Activated CD4-positive, alpha-beta T cell treated with anti-CD3 and anti-CD28 coated beads, Interleukin-2, amount 10 ng/mL, durations not matched to agents 7 days and 5 days (primary cell): ENCODE data around the gene SATL1. TPM values are rescaled to one million over a fixed set of nuclear protein-coding genes. Genes with fewer than 3 reads are reported as not detected.
A peak's percentile ranks its signal among the peaks of the same experiment; 100 is the strongest.
"Not testable (repeated sequence)": the region's sequence is repeated elsewhere in the genome, so short reads cannot be mapped to it uniquely, and the experiment has no call there.

ENCODE experiments used
- CTCF ChIA-PET: fragments of 350-600 bp; sonication (Branson Sonifier 250); formaldehyde crosslinking; loops from one replicate; lab custom pipeline; 2021; ENCODE audit warnings: antibody characterized with exemption; lab: Charles Lee
- POLR2A ChIA-PET: fragments of 350-600 bp; sonication (Branson Sonifier 250); formaldehyde crosslinking; loops from one replicate; lab custom pipeline; 2021; ENCODE audit warnings: antibody characterized with exemption; lab: Charles Lee
- DNase-seq: peaks from one replicate; pipeline ENCODE4 v3.0.0-alpha.2; 2020
- H3K27ac Mint-ChIP-seq: one replicate; pipeline ENCODE4 v1.8.0; 2021; ENCODE audit warnings: mild to moderate bottlenecking, moderate library complexity, mixed read lengths
- H3K27me3 Mint-ChIP-seq: one replicate; pipeline ENCODE4 v1.8.0; 2021; ENCODE audit warnings: mixed read lengths
- H3K36me3 Mint-ChIP-seq: one replicate; pipeline ENCODE4 v1.8.0; 2021; ENCODE audit warnings: low read depth, mixed read lengths
- H3K4me1 Mint-ChIP-seq: one replicate; pipeline ENCODE4 v1.8.0; 2021; ENCODE audit warnings: mixed read lengths
- H3K4me3 Mint-ChIP-seq: one replicate; pipeline ENCODE4 v1.8.0; 2021; ENCODE audit warnings: mild to moderate bottlenecking, moderate library complexity, mixed read lengths
- H3K9me3 Mint-ChIP-seq: one replicate; pipeline ENCODE4 v1.8.0; 2021; ENCODE audit warnings: mixed read lengths
- total RNA-seq, 2 experiments: library from RNA; stranded (reverse); gene quantifications; one replicate each; pipeline ENCODE4 v1.2.3, GENCODE V29; 2021

Gene SATL1
- total RNA-seq = not detected

DNA sequence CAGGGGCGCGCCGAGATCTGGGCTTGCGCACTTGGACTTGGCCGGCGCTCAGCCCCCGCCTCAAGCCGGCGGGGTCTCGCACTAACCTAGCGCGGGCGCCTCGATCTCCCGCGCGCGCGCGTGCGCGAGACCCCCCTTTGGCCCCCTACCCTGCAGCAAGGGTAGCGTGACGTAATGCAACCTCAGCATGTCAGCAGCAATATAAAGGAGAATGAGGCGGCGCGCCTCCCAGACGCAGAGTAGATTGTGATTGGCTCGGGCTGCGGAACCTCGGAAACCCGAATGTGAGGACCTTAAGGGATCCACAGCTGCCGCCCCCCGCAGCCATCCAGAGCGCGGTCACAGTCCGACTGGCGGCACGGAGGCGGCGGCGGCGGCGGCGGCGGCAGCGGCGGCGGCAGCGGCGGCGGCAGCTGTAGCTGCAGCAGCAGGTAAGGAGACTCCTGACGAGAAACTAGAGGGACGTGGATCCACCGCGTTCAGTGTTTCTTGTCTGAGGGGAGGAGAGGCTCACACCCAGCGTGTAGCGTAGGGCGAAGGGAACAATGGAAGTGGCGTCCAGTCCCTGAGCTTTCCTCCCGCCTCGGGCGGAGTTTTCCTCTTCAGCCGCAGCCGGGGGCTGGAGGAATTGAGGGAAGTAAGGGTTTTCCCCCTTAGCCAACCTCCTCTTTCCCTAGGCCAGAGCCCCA is at the start of gene SATL1, which contains the start of gene ZNF711:
Gene SATL1, minus strand, starts transcription at position 19 of the 689 bp plus-strand sequence. CDS start 134,811 bp downstream, outside the sequence.
Gene ZNF711, plus strand, starts transcription at position 231 of the 689 bp plus-strand sequence. CDS start 3,582 bp downstream, outside the sequence.
- CTCF ChIA-PET = interaction anchor here (1.0 kb wide), 1 partner anchor 66 kb away, joined by 3 read pairs; no protein-coding TSS in a partner anchor

GRCh38 chrX:85288992-85289723 is 45.6 kb upstream of the SATL1 start:
- no peak overlapping the region for H3K4me3 Mint-ChIP-seq
- H3K36me3 Mint-ChIP-seq = no peaks in the 10 kb centered on the region
- H3K27me3 Mint-ChIP-seq = no peaks in the 10 kb centered on the region
- H3K4me1 Mint-ChIP-seq = no peaks in the 10 kb centered on the region
- POLR2A ChIA-PET = no interaction called here
- CTCF ChIA-PET = no interaction called here
- H3K27ac Mint-ChIP-seq = no peak overlapping the region
- no peak for DNase-seq
- no peaks in the 10 kb centered on the region for H3K9me3 Mint-ChIP-seq

More for the DNA sequence above, at the start of gene SATL1, which contains the start of gene ZNF711:
- peaks cover 14% of the 10 kb centered on the region for H3K4me1 Mint-ChIP-seq
- peak; percentile 6 for DNase-seq
- peaks cover 19% of the 10 kb centered on the region for H3K27me3 Mint-ChIP-seq
- H3K27ac Mint-ChIP-seq = peak within 1 kb of the TSS; percentile 71
- H3K9me3 Mint-ChIP-seq = no peaks in the 10 kb centered on the region
- no peaks in the 10 kb centered on the region for H3K36me3 Mint-ChIP-seq
- H3K4me3 Mint-ChIP-seq = peak within 1 kb of the TSS; percentile 79
- POLR2A ChIA-PET = no interaction called here

- H3K4me1 Mint-ChIP-seq, CTCF ChIA-PET, H3K27ac Mint-ChIP-seq, H3K36me3 Mint-ChIP-seq, POLR2A ChIA-PET, H3K9me3 Mint-ChIP-seq, H3K4me3 Mint-ChIP-seq, H3K27me3 Mint-ChIP-seq, DNase-seq: not testable (repeated sequence)
Observed at GRCh38 chrX:85285286-85285685, 41.7 kb upstream of the SATL1 start.

DNA sequence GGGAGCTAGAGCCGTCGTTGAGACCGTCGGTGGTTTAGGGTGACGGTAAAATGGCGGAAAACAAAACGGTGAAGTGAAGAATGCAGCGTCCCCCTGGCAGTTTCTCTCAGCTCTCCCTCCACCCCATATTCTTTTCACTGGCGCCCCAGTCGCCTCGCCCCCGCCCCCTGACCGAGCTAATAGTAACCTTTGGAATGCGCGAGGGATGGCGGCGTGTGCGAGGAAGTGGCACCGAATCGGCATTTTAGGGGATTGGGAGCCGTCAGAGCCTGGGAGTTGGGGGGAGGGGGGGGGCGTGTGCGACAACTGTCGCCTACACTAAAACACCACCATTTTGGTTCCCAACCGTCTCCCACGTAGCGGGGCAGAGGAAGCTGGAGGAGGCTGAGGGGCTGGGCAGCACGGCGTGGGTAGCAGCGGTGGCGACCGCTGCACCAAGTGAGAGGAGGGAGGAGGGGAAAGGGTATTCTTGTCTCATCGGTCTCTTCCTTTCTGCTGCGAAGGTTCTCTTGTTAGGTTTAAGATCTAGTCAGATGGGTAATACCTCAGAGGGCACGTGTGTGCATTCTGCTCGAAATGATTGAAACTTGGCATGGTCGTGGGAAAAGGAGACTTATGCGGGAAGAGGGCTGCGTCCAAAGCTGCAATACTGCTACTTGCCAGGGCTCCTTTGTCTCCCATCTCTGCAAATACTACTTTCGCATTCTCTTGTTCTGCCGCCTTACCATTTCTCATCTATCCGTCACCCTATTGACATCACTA is 1.1 kb upstream of the SATL1 start:
- H3K4me3 Mint-ChIP-seq = peak overlapping the region; percentile 79
- CTCF ChIA-PET = interaction anchor here (1.0 kb wide), 1 partner anchor 65 kb away, joined by 3 read pairs; no protein-coding TSS in a partner anchor
- H3K27ac Mint-ChIP-seq = peak overlapping the region; percentile 71

GRCh38 chrX:85243155-85243554 is 424 bp downstream of the SATL1 start:
- no peak for DNase-seq
- Mint-ChIP-seq H3K27me3 (peaks cover 22% of the 10 kb centered on the region), H3K4me3 (peak overlapping the region; percentile 45), H3K36me3 (no peaks in the 10 kb centered on the region), H3K27ac (no peak overlapping the region), H3K4me1 (peaks cover 14% of the 10 kb centered on the region), H3K9me3 (no peaks in the 10 kb centered on the region)
- ChIA-PET POLR2A (no interaction called here), CTCF (no interaction called here)

More for the DNA sequence above, 1.1 kb upstream of the SATL1 start:
- H3K9me3 Mint-ChIP-seq = no peaks in the 10 kb centered on the region
- H3K4me1 Mint-ChIP-seq = peaks cover 14% of the 10 kb centered on the region
- H3K36me3 Mint-ChIP-seq = no peaks in the 10 kb centered on the region
- POLR2A ChIA-PET = no interaction called here
- DNase-seq = peak; percentile 6
- H3K27me3 Mint-ChIP-seq = peaks cover 19% of the 10 kb centered on the region

- no peak overlapping the region for H3K27ac Mint-ChIP-seq
- no peak for DNase-seq
- H3K9me3 Mint-ChIP-seq = no peaks in the 10 kb centered on the region
- ChIA-PET POLR2A (no interaction called here), CTCF (no interaction called here)
- no peak overlapping the region for H3K4me3 Mint-ChIP-seq
- H3K27me3 Mint-ChIP-seq = no peaks in the 10 kb centered on the region
- no peaks in the 10 kb centered on the region for H3K36me3 Mint-ChIP-seq
- peaks cover 4% of the 10 kb centered on the region for H3K4me1 Mint-ChIP-seq
Observed at GRCh38 chrX:85223359-85223758, 20.2 kb downstream of the SATL1 start.

- no peak overlapping the region for H3K4me3 Mint-ChIP-seq
- POLR2A ChIA-PET = no interaction called here
- H3K4me1 Mint-ChIP-seq = peaks cover 4% of the 10 kb centered on the region
Observed at GRCh38 chrX:85221361-85221760, 22.2 kb downstream of the SATL1 start.

GRCh38 chrX:85215946-85216345 is 27.6 kb downstream of the SATL1 start:
- CTCF ChIA-PET = no interaction called here
- POLR2A ChIA-PET = no interaction called here

More at GRCh38 chrX:85221361-85221760, 22.2 kb downstream of the SATL1 start:
- Mint-ChIP-seq H3K36me3 (no peaks in the 10 kb centered on the region), H3K9me3 (no peaks in the 10 kb centered on the region), H3K27ac (no peak overlapping the region), H3K27me3 (no peaks in the 10 kb centered on the region)
- CTCF ChIA-PET = no interaction called here
- no peak for DNase-seq

DNA sequence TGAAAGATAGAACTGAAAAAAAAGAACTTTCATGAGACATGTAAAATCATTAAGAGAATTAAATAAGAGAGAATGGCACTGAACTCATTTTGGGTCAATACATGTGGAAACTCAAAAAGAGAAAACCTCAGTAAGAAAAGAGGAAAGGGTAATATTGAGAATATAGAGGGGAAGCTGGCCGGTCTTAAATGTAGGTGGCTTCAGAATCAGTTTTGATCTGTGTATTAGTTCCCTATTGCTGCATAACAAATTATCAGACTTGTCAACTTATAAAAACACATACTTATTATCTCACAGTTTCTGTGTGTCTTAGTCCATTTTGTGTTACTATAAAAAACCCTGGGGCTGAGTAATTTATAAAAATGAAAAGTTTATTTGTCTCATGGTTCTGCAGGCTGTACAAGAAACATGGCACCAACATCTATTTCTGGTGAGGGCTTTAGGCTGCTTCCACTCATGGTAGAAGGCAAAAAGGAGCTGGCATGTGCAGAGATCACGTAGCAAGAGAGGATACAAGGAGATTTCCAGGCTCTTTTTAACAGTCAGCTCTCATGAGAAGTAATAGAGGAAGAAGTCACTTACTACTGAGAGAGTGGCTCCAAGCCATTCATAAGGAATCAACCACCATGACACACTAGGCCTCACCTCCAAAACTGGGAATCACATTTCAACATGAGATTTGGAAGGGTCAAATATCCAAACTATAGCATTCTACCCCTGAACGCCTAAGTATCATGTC is 29.6 kb downstream of the SATL1 start:
- Mint-ChIP-seq H3K27me3 (no peaks in the 10 kb centered on the region), H3K36me3 (no peaks in the 10 kb centered on the region), H3K27ac (no peak overlapping the region), H3K4me1 (no peaks in the 10 kb centered on the region), H3K9me3 (no peaks in the 10 kb centered on the region), H3K4me3 (no peak overlapping the region)
- POLR2A ChIA-PET = no interaction called here
- DNase-seq = no peak
- CTCF ChIA-PET = interaction anchor here (0.8 kb wide), 1 partner anchor 54 kb away, joined by 3 read pairs; no protein-coding TSS in a partner anchor

More at GRCh38 chrX:85215946-85216345, 27.6 kb downstream of the SATL1 start:
- Mint-ChIP-seq H3K4me3 (no peak overlapping the region), H3K9me3 (no peaks in the 10 kb centered on the region), H3K4me1 (no peaks in the 10 kb centered on the region), H3K27me3 (no peaks in the 10 kb centered on the region), H3K27ac (no peak overlapping the region), H3K36me3 (no peaks in the 10 kb centered on the region)
- no peak for DNase-seq

DNA sequence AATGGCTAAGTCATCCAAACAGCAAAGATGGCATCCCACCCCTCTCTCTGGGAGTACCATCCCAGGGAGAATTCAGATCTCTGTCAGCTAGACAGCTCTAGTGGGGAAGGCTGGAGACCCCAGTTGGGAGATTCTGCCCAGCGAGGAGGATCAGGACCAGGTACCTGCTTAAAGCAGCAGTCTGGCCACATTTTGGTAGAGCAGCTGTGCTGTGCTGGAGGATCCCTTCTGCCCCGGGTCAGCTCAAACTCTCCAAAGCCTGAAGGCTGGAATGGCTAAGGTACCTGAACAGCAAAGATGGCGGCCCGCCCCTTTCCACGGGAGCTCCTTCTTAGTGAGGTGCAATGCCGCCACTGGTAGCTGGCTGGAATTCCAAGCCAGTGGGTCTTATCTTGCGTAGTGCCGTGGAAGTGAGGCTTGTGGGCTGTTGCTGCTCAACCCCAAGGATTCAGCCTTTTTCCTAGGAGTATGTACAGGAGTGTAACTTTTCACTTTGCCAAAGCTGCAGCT is 40.1 kb downstream of the SATL1 start:
- H3K27ac Mint-ChIP-seq = no peak overlapping the region
- no peak overlapping the region for H3K4me3 Mint-ChIP-seq
- CTCF ChIA-PET = no interaction called here
- no peaks in the 10 kb centered on the region for H3K9me3 Mint-ChIP-seq
- no peaks in the 10 kb centered on the region for H3K27me3 Mint-ChIP-seq
- H3K4me1 Mint-ChIP-seq = no peaks in the 10 kb centered on the region
- H3K36me3 Mint-ChIP-seq = no peaks in the 10 kb centered on the region
- DNase-seq = no peak
- POLR2A ChIA-PET = no interaction called here

GRCh38 chrX:85196319-85196718 is 47.3 kb downstream of the SATL1 start:
- Mint-ChIP-seq H3K4me1 (no peaks in the 10 kb centered on the region), H3K27ac (no peak overlapping the region), H3K27me3 (no peaks in the 10 kb centered on the region), H3K4me3 (no peak overlapping the region), H3K36me3 (no peaks in the 10 kb centered on the region), H3K9me3 (peaks cover 2% of the 10 kb centered on the region)
- CTCF ChIA-PET = no interaction called here
- DNase-seq = no peak
- POLR2A ChIA-PET = no interaction called here

DNA sequence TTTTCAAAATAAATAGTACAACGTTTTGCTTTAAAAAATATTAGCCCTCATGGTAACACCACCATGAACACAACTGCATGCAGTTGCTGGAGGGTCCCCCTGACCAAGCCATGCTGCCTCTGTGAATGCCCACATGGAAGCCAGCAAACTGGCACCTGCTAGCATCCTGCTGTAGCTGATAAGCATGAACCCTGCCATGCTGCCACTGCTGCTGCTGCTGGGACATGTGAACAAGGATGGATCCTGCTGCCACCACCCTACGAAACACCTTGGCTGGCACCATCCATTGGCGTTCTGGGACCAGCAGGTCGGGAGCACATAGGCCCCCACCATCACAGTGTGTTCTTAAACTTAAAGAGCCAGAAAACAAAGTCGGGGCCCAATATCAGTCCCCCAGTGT is 83.9 kb downstream of the SATL1 start:
- CTCF ChIA-PET = interaction anchor here (1.0 kb wide), 1 partner anchor 54 kb away, joined by 3 read pairs; no protein-coding TSS in a partner anchor
- no peak overlapping the region for H3K27ac Mint-ChIP-seq
- H3K27me3 Mint-ChIP-seq = no peaks in the 10 kb centered on the region
- POLR2A ChIA-PET = no interaction called here
- H3K4me1 Mint-ChIP-seq = no peaks in the 10 kb centered on the region
- no peaks in the 10 kb centered on the region for H3K9me3 Mint-ChIP-seq
- H3K4me3 Mint-ChIP-seq = no peak overlapping the region
- no peaks in the 10 kb centered on the region for H3K36me3 Mint-ChIP-seq
- no peak for DNase-seq
